ENCODE data around the gene ITGB5.
A peak's percentile ranks its signal among the peaks of the same experiment; 100 is the strongest.

ITGB5 gene

GRCh38 chr3:124800511-124801258 lies 86.5 kb downstream of the ITGB5 start:
- TF ChIP-seq CTCF (conservative IDR thresholded peaks at IDR 0.05; ENCODE audit: control insufficient read depth, insufficient read depth, low read depth, low read length) = no peak
- H3K4me3 ChIP-seq (ENCODE audit: control insufficient read depth, low read depth, low read length) = no peak overlapping the region
- DNase-seq (ENCODE audit: low read depth) = no peak

GRCh38 chr3:124800076-124800475 lies 87.1 kb downstream of the ITGB5 start:
- H3K4me3 ChIP-seq (ENCODE audit: control insufficient read depth, low read depth, low read length) = no peak overlapping the region
- DNase-seq (ENCODE audit: low read depth) = no peak
- TF ChIP-seq CTCF (conservative IDR thresholded peaks at IDR 0.05; ENCODE audit: control insufficient read depth, insufficient read depth, low read depth, low read length) = no peak

GRCh38 chr3:124799676-124800075 lies 87.5 kb downstream of the ITGB5 start:
- H3K4me3 ChIP-seq (ENCODE audit: control insufficient read depth, low read depth, low read length) = no peak overlapping the region
- TF ChIP-seq CTCF (conservative IDR thresholded peaks at IDR 0.05; ENCODE audit: control insufficient read depth, insufficient read depth, low read depth, low read length) = no peak
- no peak for DNase-seq (ENCODE audit: low read depth)

- TF ChIP-seq CTCF (conservative IDR thresholded peaks at IDR 0.05; ENCODE audit: control insufficient read depth, insufficient read depth, low read depth, low read length) = no peak
- no peak for DNase-seq (ENCODE audit: low read depth)
- no peak overlapping the region for H3K4me3 ChIP-seq (ENCODE audit: control insufficient read depth, low read depth, low read length)
These were observed 89.7 kb downstream of the ITGB5 start for GRCh38 chr3:124797426-124797945.

- no peak for TF ChIP-seq CTCF (conservative IDR thresholded peaks at IDR 0.05; ENCODE audit: control insufficient read depth, insufficient read depth, low read depth, low read length)
- no peak overlapping the region for H3K4me3 ChIP-seq (ENCODE audit: control insufficient read depth, low read depth, low read length)
- no peak for DNase-seq (ENCODE audit: low read depth)
These were observed 90.7 kb downstream of the ITGB5 start for GRCh38 chr3:124796477-124796876.

- DNase-seq (ENCODE audit: low read depth) = peak; percentile 71
- TF ChIP-seq CTCF (conservative IDR thresholded peaks at IDR 0.05; ENCODE audit: control insufficient read depth, insufficient read depth, low read depth, low read length) = no peak
- no peak overlapping the region for H3K4me3 ChIP-seq (ENCODE audit: control insufficient read depth, low read depth, low read length)
These were observed 94.0 kb downstream of the ITGB5 start for GRCh38 chr3:124793054-124793739.

Measured in fibroblast of mammary gland (primary cell).